NCI-H2227 (cell line): Measurements from ENCODE around the gene IQCE.
"Not testable (repeated sequence)": the region's sequence is repeated elsewhere in the genome, so short reads cannot be mapped to it uniquely, and the experiment has no call there.

ENCODE experiments used
- DNase-seq: peaks from one replicate; lab custom pipeline; 2025; ENCODE audit not compliant: unreplicated experiment; lab: John Stamatoyannopoulos, UW

Gene IQCE

GRCh38 chr7:2575733-2576340 lies 17.1 kb downstream of the IQCE start:
- no peak for DNase-seq

- DNase-seq, result no peak
Observed at GRCh38 chr7:2576742-2577491, 18.1 kb downstream of the IQCE start.

- no peak for DNase-seq
Observed at GRCh38 chr7:2577914-2578680, 19.3 kb downstream of the IQCE start.

- DNase-seq, result no peak
Observed at GRCh38 chr7:2580636-2581035, 21.9 kb downstream of the IQCE start.

- no peak for DNase-seq
Observed at GRCh38 chr7:2582006-2582735, 23.4 kb downstream of the IQCE start.

GRCh38 chr7:2583798-2584580 lies 25.2 kb downstream of the IQCE start:
- DNase-seq, result no peak

GRCh38 chr7:2585446-2585845 lies 26.7 kb downstream of the IQCE start:
- DNase-seq, result no peak

GRCh38 chr7:2586326-2587020 lies 27.7 kb downstream of the IQCE start:
- no peak for DNase-seq

GRCh38 chr7:2587134-2587533 lies 28.4 kb downstream of the IQCE start:
- DNase-seq, result no peak

- DNase-seq, result no peak
Observed at GRCh38 chr7:2587778-2588177, 29.0 kb downstream of the IQCE start.

- no peak for DNase-seq
Observed at GRCh38 chr7:2589341-2589740, 30.6 kb downstream of the IQCE start.

- DNase-seq, result not testable (repeated sequence)
Observed at GRCh38 chr7:2589941-2590340, 31.2 kb downstream of the IQCE start.

- DNase-seq, result no peak
Observed at GRCh38 chr7:2592375-2592865, 33.6 kb downstream of the IQCE start.

GRCh38 chr7:2593036-2593727 lies 34.4 kb downstream of the IQCE start:
- no peak for DNase-seq

- no peak for DNase-seq
Observed at GRCh38 chr7:2594599-2594998, 35.8 kb downstream of the IQCE start.

- DNase-seq, result no peak
Observed at GRCh38 chr7:2595258-2595860, 36.6 kb downstream of the IQCE start.

GRCh38 chr7:2596464-2597272 lies 37.9 kb downstream of the IQCE start:
- DNase-seq, result no peak

GRCh38 chr7:2597273-2597640 lies 38.5 kb downstream of the IQCE start:
- no peak for DNase-seq
